Activated naive CD8-positive, alpha-beta T cell treated with anti-CD3 and anti-CD28 coated beads, Interleukin-2, amount 50 U/mL, for 16 hours (primary cell): ENCODE data around the gene GLA.
A peak's percentile ranks its signal among the peaks of the same experiment; 100 is the strongest.

Experiments used
- DNase-seq: peaks from one replicate; pipeline ENCODE4 v3.0.0-alpha.2; 2020; ENCODE audit warnings: low read depth, low spot score

GLA gene

DNA sequence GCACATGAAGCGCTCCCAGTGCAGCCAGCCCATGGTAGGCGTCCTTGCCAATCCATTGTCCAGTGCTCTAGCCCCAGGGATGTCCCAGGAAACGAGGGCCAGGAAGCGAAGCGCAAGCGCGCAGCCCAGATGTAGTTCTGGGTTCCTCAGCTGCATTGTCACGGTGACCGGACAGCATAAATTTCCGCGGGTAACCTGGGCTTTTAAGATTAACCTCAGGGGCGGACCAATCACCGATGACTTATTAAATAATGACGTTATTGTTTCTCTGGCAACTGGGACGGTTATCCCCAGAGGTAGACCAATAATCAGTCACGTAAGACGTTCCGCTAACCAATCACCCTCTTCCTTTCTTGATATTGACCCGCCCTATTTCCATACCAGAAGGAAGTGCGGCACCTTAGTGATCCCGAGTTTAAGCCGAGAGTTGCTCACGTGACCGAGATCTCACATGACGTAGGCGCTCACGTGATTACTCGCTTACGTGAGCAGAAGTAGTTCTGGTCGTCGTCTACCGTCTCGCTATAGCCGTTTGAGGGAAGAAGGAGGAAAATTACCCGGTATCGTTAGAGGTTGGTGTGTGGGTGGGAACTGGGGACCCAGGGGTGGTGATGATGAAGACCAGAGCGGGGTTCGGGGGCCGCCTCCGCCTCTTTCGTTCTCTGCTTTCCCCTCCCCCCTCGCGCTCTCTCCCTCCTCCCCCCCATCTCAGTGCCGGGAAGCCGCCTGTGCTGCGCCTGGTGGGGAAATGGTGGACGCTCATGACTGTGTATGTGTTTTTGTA, at the start of gene GLA, which contains the start of gene HNRNPH2:
TSS of gene GLA (minus strand) at position 178 of the 784 bp plus-strand sequence. CDS start at position 156, 22 bp downstream.
TSS of gene HNRNPH2 (plus strand) at position 475 of the 784 bp plus-strand sequence. CDS start 3,767 bp downstream, outside the sequence.
- DNase-seq: peak; percentile 59

DNA sequence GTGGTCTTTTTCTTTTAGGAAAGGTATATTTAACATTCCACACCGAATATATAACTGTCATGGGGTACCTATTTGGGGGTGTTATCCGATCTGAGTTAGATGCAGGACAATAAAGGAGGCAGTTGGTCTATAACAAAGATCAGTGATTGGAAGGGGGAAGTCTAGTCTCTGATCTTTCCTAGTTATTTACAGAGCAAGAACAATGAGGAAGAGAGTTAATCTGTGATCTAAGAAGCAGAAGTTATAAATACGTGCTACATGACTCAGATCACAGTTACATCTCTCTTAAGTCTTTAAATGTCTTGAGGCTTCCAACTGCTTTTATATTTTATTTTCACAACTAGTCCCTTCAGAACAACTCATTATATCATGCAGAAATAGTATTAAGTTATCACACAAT, 44.3 kb upstream of the GLA start:
- DNase-seq: no peak

DNA sequence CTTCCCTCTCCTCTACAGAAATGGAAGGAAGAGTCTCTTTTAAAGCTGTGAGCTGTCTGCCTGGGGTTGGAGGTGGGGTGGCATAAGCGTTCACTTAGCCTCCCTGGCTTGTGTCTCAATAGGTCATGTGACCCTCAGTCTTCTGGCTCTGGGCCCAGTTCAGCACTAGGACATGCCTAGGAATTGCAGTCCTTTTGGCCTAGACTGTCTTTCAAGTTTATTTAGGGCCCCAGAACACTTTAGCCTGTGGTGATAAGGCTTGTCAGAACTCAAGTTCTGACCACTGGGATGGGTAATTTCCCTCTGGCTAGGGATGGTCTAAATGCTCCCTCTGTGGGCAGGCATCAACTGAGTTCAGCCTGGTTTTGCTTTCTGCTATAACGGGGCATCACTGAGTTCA, 43.2 kb upstream of the GLA start:
- DNase-seq: no peak

DNA sequence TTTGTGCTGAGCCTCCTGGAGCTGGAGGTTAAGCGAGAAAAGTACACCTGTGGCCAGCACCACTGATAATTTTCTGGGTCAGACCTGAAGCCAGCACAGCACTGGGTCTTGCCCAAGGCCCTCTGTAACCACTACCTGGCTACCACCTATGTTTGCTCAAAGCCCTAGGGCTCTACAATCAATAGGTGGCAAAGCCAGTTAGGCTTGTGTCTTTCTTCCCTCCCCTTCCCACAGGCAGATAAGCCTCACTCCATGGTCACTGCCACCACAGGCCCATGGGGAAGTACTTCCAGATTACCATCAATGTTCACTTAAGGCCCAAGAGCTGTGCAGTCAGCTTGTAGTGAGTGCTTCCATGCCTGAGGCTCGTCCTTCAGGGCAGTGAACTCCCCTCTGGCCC, 42.4 kb upstream of the GLA start:
- no peak for DNase-seq

DNA sequence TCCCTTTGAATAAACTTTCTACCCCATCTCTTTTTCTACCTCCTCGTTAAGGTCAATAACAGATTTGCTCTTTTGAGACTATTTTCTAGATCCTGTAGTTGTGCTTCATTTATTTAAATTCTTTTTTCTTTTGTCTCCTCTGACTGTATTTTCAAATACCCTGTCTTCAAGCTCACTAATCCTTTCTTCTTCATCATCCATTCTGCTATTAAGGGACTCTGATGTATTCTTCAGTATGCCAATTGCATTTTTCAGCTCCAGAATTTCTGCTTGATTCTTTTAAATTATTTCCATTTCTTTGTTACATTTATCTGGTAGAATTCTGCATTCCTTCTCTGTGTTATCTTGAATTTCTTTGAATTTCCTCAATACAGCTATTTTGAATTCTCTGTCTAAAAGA, 41.6 kb upstream of the GLA start:
- no peak for DNase-seq

DNA sequence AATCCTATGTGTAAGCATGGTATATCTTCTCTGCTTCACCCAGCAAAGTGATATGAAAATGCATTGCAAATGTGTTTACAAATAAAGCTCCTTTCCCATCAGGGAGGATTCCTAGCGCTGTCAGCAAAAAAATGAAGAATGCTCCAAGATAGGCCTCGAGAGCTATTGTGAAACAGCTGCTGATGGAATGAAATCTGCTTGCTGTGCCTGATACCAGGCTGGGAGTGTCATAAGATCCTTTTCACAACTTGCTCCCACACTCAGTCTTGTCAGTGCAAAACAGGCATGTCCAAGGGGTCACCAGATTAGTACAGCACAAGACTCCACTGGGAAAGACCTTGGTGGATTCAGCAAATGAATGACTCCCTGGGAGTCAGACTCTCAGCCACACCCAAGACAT, 34.4 kb upstream of the GLA start:
- DNase-seq: no peak

DNA sequence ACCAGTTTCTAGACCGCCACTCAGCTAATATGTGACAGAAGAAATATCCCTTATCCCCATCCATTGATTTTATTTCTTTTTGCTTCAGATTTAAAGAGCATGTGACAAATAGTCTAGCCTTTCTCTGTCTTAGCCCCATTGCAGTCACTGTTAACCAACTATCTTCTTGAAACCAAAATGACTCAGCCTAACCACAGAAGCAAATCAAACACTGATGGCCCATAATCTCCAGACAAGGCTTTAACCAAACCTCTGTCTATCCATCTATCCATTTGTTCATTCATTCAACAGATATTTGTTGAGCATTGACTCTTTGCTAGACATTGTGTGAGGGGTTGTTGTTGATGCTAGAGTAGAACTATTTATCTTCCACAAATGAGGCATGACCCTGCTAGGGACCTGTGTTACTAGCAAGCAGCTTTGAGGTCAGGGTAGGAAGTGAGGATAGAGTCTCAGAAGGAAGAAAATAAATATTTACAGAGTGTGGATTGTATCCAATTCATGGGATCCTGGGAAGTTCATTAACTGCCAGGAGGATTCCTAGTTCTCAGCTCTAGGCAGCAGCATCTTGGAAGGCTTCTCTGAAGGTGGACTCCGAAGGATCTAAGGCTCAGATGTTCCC, 22.8 kb upstream of the GLA start:
- no peak for DNase-seq

DNA sequence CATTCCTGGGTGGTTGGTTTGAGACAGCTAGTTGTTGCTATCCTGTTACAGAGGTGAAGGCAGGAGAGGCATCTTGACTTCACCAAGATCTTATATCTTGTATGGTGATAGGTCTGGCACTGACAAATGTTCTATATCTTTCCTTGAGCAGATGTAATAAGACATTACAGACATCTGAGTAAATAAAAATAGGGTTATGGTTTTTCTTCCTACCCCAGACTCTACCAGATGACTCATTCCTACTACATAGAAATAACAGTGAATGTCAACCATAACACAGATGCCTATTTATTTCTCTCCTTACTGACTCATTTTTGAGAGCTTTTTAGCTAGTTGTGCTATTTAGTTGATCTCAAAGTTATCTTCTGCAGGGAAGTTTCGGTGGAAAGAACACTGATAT, 22.2 kb upstream of the GLA start:
- no peak for DNase-seq

DNA sequence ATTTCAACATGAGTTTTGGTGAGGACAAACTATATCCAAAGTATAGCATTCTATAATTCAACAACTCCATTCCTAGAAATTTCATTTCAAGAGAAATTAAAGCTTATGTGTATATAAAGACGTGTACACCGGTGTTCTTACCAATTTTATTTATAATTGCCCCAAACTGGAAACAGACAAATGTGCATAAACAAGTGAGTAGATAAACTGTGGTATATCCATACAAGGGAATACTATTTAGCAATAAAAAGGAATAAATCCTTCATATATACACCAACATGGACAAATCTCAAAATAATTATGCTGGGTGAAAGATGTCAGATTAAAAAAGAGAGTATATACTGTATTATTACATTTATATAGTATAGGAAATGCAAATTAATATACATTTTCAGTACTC, 20.2 kb upstream of the GLA start:
- DNase-seq: no peak

DNA sequence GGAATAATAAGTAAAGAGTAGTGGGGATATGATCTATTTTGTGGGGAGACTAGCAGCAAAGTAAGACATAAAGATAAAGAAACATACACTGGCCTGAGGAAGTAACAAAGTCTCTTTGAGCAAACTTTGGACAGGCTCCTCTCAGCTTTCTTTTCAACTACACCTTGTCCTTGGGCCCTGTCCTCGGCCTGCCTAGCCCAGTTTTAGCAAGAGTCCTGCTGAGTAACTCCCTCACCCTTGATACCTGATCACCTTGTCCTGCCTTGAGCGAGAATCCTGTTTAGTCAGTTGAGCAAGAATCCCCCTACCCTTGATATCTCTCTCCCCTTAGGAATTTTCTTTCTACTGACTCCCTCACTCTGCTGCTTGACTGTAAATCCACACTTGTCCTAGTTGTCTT, 11.8 kb upstream of the GLA start:
- no peak for DNase-seq

DNA sequence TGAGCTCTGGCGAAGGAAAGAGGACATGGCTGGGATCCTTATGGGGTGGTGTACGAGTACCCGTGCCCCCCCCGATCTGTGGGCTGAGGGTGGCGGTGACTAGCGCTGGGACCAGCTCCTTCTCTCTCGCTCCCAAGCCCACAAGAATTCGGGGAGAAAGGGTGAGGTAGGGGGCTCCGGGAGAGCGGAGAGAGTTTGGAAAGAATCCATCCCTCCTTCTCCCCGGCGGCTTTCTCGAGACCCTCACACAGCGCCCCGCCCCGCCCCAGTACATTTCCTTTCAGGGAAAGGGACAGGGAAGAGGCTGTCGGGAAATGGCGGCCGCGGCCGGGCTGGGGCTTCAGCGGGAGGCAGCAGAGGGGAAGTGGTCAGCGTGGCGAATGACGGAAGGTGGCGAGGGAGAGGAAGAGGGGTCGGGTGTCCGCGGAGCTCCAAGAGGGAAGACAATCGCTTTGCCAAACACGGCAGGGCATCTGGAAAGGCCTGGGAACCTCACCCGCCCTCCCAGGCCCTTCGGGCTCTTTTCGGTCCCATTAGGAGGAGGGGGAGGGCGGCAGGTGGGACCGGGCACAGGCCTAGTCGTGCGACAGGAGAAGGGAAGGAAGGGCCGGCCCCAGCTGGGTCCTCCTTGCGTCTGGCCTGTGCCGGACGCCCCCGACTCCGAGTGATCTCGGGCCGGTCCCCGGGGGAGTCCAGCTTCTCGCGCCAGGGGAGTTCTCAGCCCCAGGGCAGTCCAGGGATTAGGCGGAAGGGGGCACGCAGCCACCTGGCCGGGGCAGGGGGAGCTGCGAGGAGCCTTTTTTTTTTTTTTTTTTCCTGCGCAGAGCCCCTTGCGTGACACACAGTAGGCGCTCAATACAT, 10.5 kb upstream of the GLA start:
- DNase-seq: no peak

DNA sequence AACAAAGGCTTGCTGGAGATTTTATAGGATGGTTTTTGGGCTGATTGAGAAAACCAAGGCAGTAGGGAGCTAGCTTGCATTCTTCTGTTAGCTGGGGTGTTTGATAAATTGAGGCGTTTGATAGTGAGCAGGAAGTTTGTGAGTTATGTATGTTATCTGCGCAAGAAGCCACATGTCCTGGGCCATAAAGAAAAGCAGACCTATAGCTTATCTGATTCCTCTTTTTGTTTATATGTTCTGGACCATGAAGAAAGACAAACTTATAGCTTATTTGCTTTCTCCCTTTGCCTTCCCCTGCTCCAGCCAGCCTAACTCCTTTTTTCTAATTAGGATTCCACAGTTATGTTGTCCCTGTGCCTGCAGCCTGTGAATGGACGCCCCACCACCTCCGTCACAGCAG, 9.5 kb upstream of the GLA start:
- DNase-seq: no peak

DNA sequence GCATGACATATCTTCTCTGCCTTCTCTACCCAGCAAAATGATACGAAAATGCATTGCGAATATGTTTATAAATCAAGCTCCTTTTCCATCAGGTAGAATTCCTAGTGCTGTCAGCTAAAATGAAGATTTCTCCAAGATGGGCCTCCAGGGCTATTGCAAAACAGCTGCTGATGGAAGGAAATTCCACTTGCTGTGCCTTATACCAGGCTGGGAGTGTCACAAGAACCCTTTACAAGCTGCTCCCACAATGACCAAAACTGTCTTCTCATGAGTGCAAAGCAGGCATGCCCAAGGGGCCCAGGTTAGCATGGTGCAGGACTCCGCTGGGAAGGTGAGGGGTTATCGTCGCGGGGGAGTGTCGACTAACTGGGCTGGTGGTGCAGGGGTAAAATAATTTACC, 9.0 kb upstream of the GLA start:
- DNase-seq: no peak

DNA sequence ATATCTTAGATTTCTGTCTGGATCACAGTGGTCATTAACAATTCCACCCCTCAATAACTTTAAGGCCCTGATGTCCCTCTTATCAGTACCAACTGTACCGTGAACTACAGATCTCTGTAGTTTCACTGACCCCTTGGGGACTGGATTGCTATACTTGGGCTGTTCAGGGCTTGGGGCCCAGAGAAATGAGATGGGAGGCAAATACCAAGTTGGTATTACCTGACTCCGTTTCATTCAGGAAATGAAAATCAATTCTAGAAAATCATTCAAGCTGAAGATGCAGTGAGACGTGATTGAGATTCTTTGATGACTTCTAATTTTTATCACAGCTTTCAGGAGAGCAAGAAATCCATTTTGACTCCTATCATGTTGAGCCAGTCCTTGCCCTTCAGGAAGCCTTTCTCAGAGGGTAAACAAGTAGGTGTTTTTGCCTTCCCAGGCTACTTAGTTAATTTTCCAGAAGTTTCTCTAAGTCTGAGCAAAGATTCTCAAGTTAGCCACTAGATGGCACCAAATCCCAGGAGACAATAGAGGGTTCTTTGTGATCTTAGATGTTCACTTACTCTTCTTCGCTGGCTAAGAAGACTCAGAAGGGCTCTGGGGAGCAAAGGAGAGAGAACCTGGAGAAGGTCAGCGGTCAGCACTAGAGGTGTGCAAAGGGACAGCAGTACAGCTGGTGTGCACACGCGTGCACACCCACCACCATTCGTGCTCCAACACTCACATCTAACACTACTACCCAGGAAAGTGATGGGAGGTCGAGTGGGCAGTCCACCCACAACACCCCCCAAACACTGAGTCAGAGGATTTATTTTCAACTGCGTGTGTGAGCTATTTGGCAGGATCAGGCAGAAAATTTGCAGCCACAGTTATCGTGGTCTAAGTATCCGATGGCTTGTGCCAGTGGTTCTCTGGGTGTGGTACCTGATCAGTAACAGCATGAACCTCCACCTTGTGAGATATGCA, 7.7 kb upstream of the GLA start:
- no peak for DNase-seq

DNA sequence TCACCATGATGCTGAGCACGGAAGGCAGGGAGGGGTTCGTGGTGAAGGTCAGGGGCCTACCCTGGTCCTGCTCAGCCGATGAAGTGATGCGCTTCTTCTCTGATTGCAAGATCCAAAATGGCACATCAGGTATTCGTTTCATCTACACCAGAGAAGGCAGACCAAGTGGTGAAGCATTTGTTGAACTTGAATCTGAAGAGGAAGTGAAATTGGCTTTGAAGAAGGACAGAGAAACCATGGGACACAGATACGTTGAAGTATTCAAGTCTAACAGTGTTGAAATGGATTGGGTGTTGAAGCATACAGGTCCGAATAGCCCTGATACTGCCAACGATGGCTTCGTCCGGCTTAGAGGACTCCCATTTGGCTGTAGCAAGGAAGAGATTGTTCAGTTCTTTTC, 4.3 kb upstream of the GLA start:
- no peak for DNase-seq

DNA sequence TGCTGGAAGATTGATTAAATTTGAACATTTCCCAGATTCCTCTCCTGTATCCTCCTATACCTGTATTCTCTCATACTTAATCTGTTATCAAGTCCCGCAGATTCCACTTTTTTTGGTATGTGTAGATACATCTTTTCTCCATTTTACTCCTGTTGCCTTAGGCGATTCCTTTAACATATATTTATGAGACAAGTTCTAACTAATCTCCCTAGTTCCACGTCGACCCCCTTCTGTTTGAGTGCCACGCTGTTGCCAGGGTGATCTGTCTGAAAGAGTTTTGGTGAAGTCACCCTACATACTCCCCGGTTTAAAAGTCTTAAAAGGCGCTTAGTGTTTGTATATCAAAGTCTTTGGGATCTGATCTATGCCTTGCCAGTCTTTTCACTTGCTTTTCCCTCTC, 2.7 kb upstream of the GLA start:
- DNase-seq: no peak

DNA sequence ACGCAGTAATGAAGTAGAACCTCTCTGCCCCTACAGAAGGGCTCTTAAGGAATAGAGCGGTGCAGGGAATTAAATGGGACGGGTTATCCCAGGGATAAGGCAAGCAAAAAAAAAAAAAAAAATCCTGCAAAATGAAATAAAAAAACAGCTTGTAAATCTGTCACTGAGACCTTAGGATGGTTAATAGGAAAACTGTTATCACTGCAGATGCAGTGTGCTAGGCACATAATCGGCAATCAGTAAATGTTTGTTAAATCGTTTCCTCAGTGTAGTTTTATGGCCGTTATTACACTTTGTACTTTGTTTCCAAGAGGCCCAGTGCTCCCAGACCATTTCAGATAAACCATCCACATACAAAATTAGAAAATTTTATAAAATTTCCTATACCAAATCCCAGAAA, 1.3 kb upstream of the GLA start:
- DNase-seq: no peak

DNA sequence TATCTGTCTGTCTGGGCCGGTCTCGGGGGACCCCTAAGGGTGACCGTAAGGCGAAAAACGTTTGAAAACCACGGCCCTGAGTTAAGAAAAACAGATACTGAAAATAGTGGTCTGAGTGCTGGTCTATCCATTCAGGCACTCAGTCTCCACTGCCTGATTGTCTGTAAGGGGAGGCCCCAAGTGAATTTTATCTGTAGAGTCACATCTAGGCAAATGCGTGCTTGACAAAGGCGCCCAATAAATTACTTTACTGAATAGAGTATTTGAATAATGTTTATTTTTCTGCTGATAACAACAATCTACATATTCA, 762 bp upstream of the GLA start:
- DNase-seq: no peak

DNA sequence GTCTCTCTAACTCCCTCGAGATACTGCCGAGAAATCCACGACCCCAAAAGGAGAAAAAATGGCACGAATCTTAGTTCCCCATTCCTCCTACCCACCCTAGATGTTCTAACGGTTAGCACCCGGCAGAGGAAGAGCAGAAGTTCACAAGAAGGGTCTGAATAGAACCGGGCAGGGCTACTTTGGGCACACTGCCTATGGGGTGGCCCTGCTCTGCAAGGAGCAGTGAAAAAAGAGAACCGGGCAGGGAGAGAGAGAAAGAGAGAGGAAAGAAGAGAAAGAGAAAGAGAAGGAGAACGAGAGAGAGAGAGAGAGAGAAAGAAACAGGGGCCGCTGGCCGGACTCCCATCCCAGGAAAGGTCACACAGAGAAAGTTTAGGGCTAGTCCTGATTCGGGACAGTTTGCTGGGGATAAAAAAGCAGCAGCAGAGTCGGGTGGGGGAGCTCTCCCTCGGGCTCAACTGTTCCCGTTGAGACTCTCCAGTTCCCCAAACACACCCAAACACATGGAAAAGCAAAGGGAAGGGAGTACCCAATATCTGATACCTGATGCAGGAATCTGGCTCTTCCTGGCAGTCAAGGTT, 468 bp downstream of the GLA start:
- no peak for DNase-seq

DNA sequence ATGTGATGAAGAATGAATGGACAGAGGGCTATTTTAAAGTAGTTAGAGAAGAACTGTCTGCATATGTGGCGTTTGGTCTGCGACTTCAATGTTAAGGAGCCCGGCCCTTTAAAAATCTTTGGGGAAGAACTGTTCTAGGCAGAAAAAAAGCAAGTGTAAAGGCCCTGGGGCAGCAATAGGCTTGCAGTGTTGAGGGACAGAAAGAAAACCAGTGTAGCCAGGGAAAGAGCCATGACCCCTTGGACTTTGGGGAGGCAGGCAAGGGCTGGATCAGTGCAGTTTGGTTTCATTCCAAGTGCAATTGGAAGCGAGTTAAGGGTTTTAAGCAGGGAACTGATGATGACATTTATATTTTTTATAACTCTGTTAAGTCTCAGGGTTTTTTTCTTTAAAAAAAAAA, 7.9 kb downstream of the GLA start:
- DNase-seq: no peak

DNA sequence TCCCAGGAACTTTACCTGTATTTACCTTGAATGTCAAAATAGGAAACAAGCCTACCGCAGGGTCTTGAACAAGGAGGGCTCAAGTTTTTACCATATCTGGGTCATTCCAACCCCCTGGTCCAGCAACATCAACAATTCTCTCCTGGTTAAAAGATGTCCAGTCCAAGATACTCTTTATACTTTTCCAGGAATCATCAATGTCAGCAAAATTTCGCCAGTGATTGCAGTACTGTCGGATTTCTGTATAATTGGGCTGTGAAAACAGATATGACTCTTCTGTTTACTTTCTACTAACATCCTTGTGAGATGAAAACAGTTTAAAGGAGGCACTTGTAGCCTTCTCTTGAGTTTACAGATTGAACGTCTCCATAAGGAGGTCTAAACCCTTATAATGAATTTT, 9.0 kb downstream of the GLA start:
- no peak for DNase-seq
